Measurements from ENCODE around the gene GPC5. TPM values are rescaled to one million over a fixed set of nuclear protein-coding genes. Genes with fewer than 3 reads are reported as not detected.
"Not testable (repeated sequence)": the region's sequence is repeated elsewhere in the genome, so short reads cannot be mapped to it uniquely, and the experiment has no call there.

GPC5 gene
- polyA plus RNA-seq, 3 donors from 2014 or later = 0.58 TPM; not detected in 2

GRCh38 chr13:92896842-92897241, 1498.4 kb downstream of the GPC5 start:
- Mint-ChIP-seq H3K9me3 (peaks cover 5 to 26% (median 16%) of the 10 kb centered on the region in 6 donors), H3K27ac (no peak overlapping the region), H3K4me1 (no peaks in the 10 kb centered on the region), H3K36me3 (no peaks in the 10 kb centered on the region), H3K4me3 (no peak overlapping the region), H3K27me3 (ENCODE audit: low read depth in 3 of 3) (peaks cover 0 to 2% (median 0%) of the 10 kb centered on the region in 3 donors)
- DNase-seq = no peak

GRCh38 chr13:92898946-92899345, 1500.5 kb downstream of the GPC5 start:
- not testable (repeated sequence) for DNase-seq; H3K27me3 Mint-ChIP-seq (ENCODE audit: low read depth in 3 of 3); H3K36me3 Mint-ChIP-seq; H3K4me3 Mint-ChIP-seq; H3K27ac Mint-ChIP-seq; H3K4me1 Mint-ChIP-seq
- H3K9me3 Mint-ChIP-seq = peaks cover 5 to 24% (median 13%) of the 10 kb centered on the region in 6 donors

GRCh38 chr13:92900446-92900845, 1502.0 kb downstream of the GPC5 start:
- no peaks in the 10 kb centered on the region for H3K36me3 Mint-ChIP-seq
- H3K9me3 Mint-ChIP-seq = peaks cover 5 to 26% (median 13%) of the 10 kb centered on the region in 6 donors
- DNase-seq = no peak
- peaks cover 0 to 2% (median 0%) of the 10 kb centered on the region in 3 donors for H3K27me3 Mint-ChIP-seq (ENCODE audit: low read depth in 3 of 3)
- H3K27ac Mint-ChIP-seq = no peak overlapping the region
- no peak overlapping the region for H3K4me3 Mint-ChIP-seq
- no peaks in the 10 kb centered on the region for H3K4me1 Mint-ChIP-seq

GRCh38 chr13:92901739-92902138, 1503.3 kb downstream of the GPC5 start:
- H3K9me3 Mint-ChIP-seq = peaks cover 6 to 32% (median 19%) of the 10 kb centered on the region in 6 donors
- no peaks in the 10 kb centered on the region for H3K36me3 Mint-ChIP-seq
- no peaks in the 10 kb centered on the region for H3K4me1 Mint-ChIP-seq
- no peak for DNase-seq
- H3K27ac Mint-ChIP-seq = no peak overlapping the region
- H3K27me3 Mint-ChIP-seq (ENCODE audit: low read depth in 3 of 3) = peaks cover 0 to 2% (median 0%) of the 10 kb centered on the region in 3 donors
- no peak overlapping the region for H3K4me3 Mint-ChIP-seq

GRCh38 chr13:92912629-92913028, 1514.2 kb downstream of the GPC5 start:
- H3K9me3 Mint-ChIP-seq = peaks cover 0 to 34% (median 15%) of the 10 kb centered on the region in 6 donors

GRCh38 chr13:92913840-92914239, 1515.4 kb downstream of the GPC5 start:
- no peaks in the 10 kb centered on the region for H3K27me3 Mint-ChIP-seq (ENCODE audit: low read depth in 3 of 3)
- H3K4me1 Mint-ChIP-seq = no peaks in the 10 kb centered on the region
- H3K36me3 Mint-ChIP-seq = no peaks in the 10 kb centered on the region
- H3K4me3 Mint-ChIP-seq = no peak overlapping the region
- H3K9me3 Mint-ChIP-seq = peaks cover 0 to 34% (median 18%) of the 10 kb centered on the region in 6 donors
- H3K27ac Mint-ChIP-seq = no peak overlapping the region
- DNase-seq = no peak

More at GRCh38 chr13:92912629-92913028, 1514.2 kb downstream of the GPC5 start:
- Mint-ChIP-seq H3K27me3 (ENCODE audit: low read depth in 3 of 3) (no peaks in the 10 kb centered on the region), H3K36me3 (no peaks in the 10 kb centered on the region), H3K4me1 (no peaks in the 10 kb centered on the region), H3K4me3 (no peak overlapping the region), H3K27ac (no peak overlapping the region)
- no peak for DNase-seq

Other genes with a start within 250 kb of the GPC5 start
- under 1 TPM; 0.12 to 0.68 (median 0.26) TPM for gene MIR17HG, start 50.9 kb upstream of the GPC5 start, polyA plus RNA-seq

All from immature natural killer cell (primary cell).